Tibial nerve (tissue), 4 donors: ENCODE results near the gene BMF. TPM values are rescaled to one million over a fixed set of nuclear protein-coding genes. Genes with fewer than 3 reads are reported as not detected.

Experiments
- DNase-seq, 2 donors: peaks; one replicate each; pipeline ENCODE4 v3.0.0-alpha.2; 2019; ENCODE audit warnings: low spot score in 2 of 2
- H3K27ac ChIP-seq, 4 donors: fragments of 200-600 bp; sonication (generic) in 3 of 4; one replicate each; pipeline ENCODE4 v1.5.1; 2017 to 2019; ENCODE audit warnings: mild to moderate bottlenecking in 1 of 4
- H3K27me3 ChIP-seq, 2 donors: fragments of 200-600 bp; sonication (generic) in 1 of 2; one replicate each; pipeline versions ENCODE4 v1.5.1 to v1.6.0; 2017 to 2019
- H3K36me3 ChIP-seq, 3 donors: fragments of 200-600 bp; sonication (generic); one replicate each; pipeline ENCODE4 v1.5.1; 2018 to 2019
- H3K4me1 ChIP-seq, 4 donors: fragments of 200-600 bp; sonication (generic) in 3 of 4; one replicate each; pipeline ENCODE4 v1.5.1; 2017 to 2019
- H3K4me3 ChIP-seq, 4 donors: fragments of 200-600 bp; sonication (generic) in 3 of 4; one replicate each; pipeline ENCODE4 v1.5.1; 2017 to 2019; ENCODE audit warnings: mild to moderate bottlenecking in 1 of 4, moderate library complexity in 1 of 4
- H3K9me3 ChIP-seq, 4 donors: fragments of 200-600 bp; sonication (generic) in 3 of 4; one replicate each; pipeline ENCODE4 v1.5.1; 2017 to 2019
- EP300 ChIP-seq, 2 donors: sonication (generic); formaldehyde crosslinking; IDR thresholded peaks; one replicate each; pipeline ENCODE4 v1.6.1; 2017; ENCODE audit warnings: antibody characterized with exemption in 2 of 2, mild to moderate bottlenecking in 1 of 2
- POLR2A ChIP-seq, 2 donors: fragments of 450-650 bp; IDR thresholded peaks; one replicate each; pipeline ENCODE4 v1.6.1; 2017; ENCODE audit warnings: antibody characterized with exemption in 2 of 2, mild to moderate bottlenecking in 2 of 2, moderate library complexity in 2 of 2
- WGBS, 2 donors: methylation state at CpG; one replicate each; pipeline ENCODE4 v1.1.5; 2018; 5-methylcytosine and 5-hydroxymethylcytosine counted together
- total RNA-seq, 4 donors: library from RNA; depleted of rRNA; stranded (reverse); fragments of >200 nt; gene quantifications; one replicate each; pipeline ENCODE4 v1.1.0, GENCODE V29; 2016
- TF ChIP-seq, protein P1 (sequence below), 5 experiments: fragments of 200-600 bp in 3 of 5; fragments of 450-650 bp in 2 of 5; sonication (generic) in 3 of 5; IDR thresholded peaks; one replicate each; pipeline ENCODE4 v1.5.1; 2016 to 2019; ENCODE audit warnings: antibody characterized with exemption in 5 of 5, mild to moderate bottlenecking in 3 of 5, moderate library complexity in 2 of 5

Gene BMF
- total RNA-seq, 4 donors from 2014 or later: 2.7 to 6.3 (median 4.2) TPM

GRCh38 chr15:40044717-40045571 is 63.7 kb downstream of the BMF start:
- H3K36me3 ChIP-seq: no peaks in the 10 kb centered on the region
- H3K27ac ChIP-seq: peak overlapping the region; percentile 59 to 83 (median 66)
- peaks cover 0 to 50% (median 30%) of the 10 kb centered on the region in 4 donors for H3K4me1 ChIP-seq
- DNase-seq: peak; percentile 80 to 82
- TF ChIP-seq EP300 (IDR thresholded peaks at IDR 0.05): peak in 1 of 2 donors; percentile 65
- TF ChIP-seq, protein P1, sequence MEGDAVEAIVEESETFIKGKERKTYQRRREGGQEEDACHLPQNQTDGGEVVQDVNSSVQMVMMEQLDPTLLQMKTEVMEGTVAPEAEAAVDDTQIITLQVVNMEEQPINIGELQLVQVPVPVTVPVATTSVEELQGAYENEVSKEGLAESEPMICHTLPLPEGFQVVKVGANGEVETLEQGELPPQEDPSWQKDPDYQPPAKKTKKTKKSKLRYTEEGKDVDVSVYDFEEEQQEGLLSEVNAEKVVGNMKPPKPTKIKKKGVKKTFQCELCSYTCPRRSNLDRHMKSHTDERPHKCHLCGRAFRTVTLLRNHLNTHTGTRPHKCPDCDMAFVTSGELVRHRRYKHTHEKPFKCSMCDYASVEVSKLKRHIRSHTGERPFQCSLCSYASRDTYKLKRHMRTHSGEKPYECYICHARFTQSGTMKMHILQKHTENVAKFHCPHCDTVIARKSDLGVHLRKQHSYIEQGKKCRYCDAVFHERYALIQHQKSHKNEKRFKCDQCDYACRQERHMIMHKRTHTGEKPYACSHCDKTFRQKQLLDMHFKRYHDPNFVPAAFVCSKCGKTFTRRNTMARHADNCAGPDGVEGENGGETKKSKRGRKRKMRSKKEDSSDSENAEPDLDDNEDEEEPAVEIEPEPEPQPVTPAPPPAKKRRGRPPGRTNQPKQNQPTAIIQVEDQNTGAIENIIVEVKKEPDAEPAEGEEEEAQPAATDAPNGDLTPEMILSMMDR (IDR thresholded peaks at IDR 0.05): peak; percentile 89 to 96 (median 92)
- TF ChIP-seq POLR2A (IDR thresholded peaks at IDR 0.05): no peak
- peak overlapping the region in 2 of 4 donors; percentile 5 to 33 for H3K4me3 ChIP-seq
- H3K9me3 ChIP-seq: no peaks in the 10 kb centered on the region
- 3 to 4% methylated on average over 22 of the region's 22 CpGs for WGBS, 2 donors
- H3K27me3 ChIP-seq: no peaks in the 10 kb centered on the region

DNA sequence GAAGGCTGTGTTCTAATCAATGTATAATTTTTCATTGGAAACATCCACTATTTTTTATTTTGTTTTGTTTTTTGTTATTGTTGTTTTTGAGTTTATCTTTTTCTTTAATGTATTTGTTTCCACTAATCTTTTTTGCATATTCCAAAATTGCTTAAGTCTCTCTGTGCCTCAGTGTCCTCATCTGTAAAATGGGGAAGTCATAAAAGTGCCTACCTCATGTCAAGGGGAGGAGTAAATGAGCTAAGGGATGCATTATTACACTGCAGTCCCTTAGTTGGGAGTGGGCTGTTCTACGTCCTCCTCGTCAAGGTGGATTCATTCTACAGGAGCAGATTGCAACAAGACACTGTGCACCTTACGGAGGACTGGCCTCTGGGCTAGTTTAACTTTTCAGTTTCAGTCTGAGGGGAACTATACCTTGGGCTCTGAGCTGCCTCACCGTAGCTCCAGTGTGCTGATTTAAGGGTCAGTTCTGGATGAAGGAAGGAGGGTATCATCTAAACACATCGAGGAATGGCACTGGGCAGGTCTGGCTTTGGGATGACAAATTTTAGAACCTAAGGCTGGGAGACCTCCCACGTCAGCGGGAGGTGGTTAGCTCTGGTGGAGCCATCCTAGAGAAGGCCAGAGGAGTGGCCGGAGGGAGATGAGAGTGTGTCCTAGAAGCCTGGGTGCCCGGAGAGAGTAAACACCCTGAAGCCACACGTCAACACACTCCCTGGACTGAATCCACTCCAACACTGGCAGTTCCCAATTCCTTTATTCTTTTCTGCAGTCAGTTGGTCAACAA is 64.6 kb downstream of the BMF start:
- Histone ChIP-seq H3K4me1 (peaks cover 0 to 50% (median 30%) of the 10 kb centered on the region in 4 donors), H3K27ac (peak overlapping the region; percentile 59 to 83 (median 66))
- no peak for DNase-seq

GRCh38 chr15:40042791-40043320 is 65.8 kb downstream of the BMF start:
- no peak for DNase-seq
- 80 to 89% methylated on average over 5 of the region's 5 CpGs for WGBS, 2 donors
- no peaks in the 10 kb centered on the region for H3K27me3 ChIP-seq
- TF ChIP-seq, protein P1 (IDR thresholded peaks at IDR 0.05): no peak
- TF ChIP-seq EP300 (IDR thresholded peaks at IDR 0.05) (no peak), POLR2A (IDR thresholded peaks at IDR 0.05) (no peak)
- H3K27ac ChIP-seq: no peak overlapping the region
- peaks cover 0 to 49% (median 26%) of the 10 kb centered on the region in 4 donors for H3K4me1 ChIP-seq
- no peak overlapping the region for H3K4me3 ChIP-seq
- H3K9me3 ChIP-seq: no peaks in the 10 kb centered on the region
- no peaks in the 10 kb centered on the region for H3K36me3 ChIP-seq

More for the DNA sequence above, 64.6 kb downstream of the BMF start:
- 74 to 78% methylated on average over 10 of the region's 10 CpGs for WGBS, 2 donors
- Histone ChIP-seq H3K4me3 (no peak overlapping the region), H3K36me3 (no peaks in the 10 kb centered on the region), H3K27me3 (no peaks in the 10 kb centered on the region), H3K9me3 (no peaks in the 10 kb centered on the region)
- TF ChIP-seq POLR2A (IDR thresholded peaks at IDR 0.05) (no peak), EP300 (IDR thresholded peaks at IDR 0.05) (no peak)
- TF ChIP-seq, protein P1 (IDR thresholded peaks at IDR 0.05): no peak

DNA sequence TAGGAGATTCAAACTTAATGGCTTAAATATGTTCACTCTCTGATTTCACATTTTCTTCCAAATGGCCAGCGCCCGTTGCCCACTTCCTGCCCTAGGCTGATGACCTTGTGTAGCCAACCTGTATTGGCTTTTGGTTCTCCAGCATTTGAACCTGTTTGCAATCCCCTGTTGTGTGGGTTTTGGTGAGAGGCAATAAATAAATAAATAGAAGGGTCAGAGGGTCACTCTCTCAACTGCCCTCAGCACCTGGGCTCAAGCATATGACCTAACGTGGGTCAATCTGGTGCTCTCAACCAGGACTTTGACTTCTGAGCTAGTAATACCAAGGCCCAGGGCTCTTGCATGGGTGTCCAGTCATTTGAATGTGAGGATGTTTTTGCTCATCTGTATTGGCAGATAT is 67.9 kb downstream of the BMF start:
- H3K9me3 ChIP-seq: no peaks in the 10 kb centered on the region
- peak overlapping the region in 1 of 4 donors; percentile 96 for H3K27ac ChIP-seq
- H3K27me3 ChIP-seq: no peaks in the 10 kb centered on the region
- no peak for DNase-seq
- TF ChIP-seq EP300 (IDR thresholded peaks at IDR 0.05): no peak
- TF ChIP-seq POLR2A (IDR thresholded peaks at IDR 0.05): no peak
- TF ChIP-seq, protein P1 (IDR thresholded peaks at IDR 0.05): no peak
- no peak overlapping the region for H3K4me3 ChIP-seq
- WGBS, 2 donors: 63 to 82% methylated on average over 3 of the region's 3 CpGs
- peaks cover 0 to 15% (median 0%) of the 10 kb centered on the region in 3 donors for H3K36me3 ChIP-seq
- peaks cover 0 to 48% (median 14%) of the 10 kb centered on the region in 4 donors for H3K4me1 ChIP-seq
